Breast epithelium (tissue), 4 donors: ENCODE results near the gene CDH4. TPM values are rescaled to one million over a fixed set of nuclear protein-coding genes. Genes with fewer than 3 reads are reported as not detected.

Experiments used
- DNase-seq, 2 donors: peaks; one replicate each; pipeline ENCODE4 v3.0.0-alpha.2; 2019; ENCODE audit warnings: low spot score in 2 of 2
- H3K27ac ChIP-seq, 2 donors: fragments of 200-600 bp; sonication (generic) in 1 of 2; one replicate each; pipeline ENCODE4 v1.5.1; 2016 to 2019; ENCODE audit warnings: mild to moderate bottlenecking in 1 of 2
- H3K27me3 ChIP-seq, 2 donors: fragments of 200-600 bp; sonication (generic) in 1 of 2; one replicate each; pipeline versions ENCODE4 v1.5.1 to v1.6.0; 2017 to 2019; ENCODE audit warnings: control low read depth in 1 of 2, mild to moderate bottlenecking in 1 of 2
- H3K36me3 ChIP-seq: fragments of 200-600 bp; one replicate; pipeline ENCODE4 v1.5.1; 2019
- H3K4me1 ChIP-seq, 2 donors: fragments of 200-600 bp; sonication (generic); one replicate each; pipeline ENCODE4 v1.5.1; 2016 to 2019; ENCODE audit warnings: control low read depth in 1 of 2
- H3K4me3 ChIP-seq, 3 donors: fragments of 200-600 bp; sonication (generic); 1 replicate in 2 of 3; 2 replicates in 1 of 3; pipeline ENCODE4 v1.5.1; 2016 to 2019; ENCODE audit warnings: mild to moderate bottlenecking in 3 of 3, moderate library complexity in 2 of 3
- H3K9me3 ChIP-seq, 2 donors: fragments of 200-600 bp; sonication (generic) in 1 of 2; one replicate each; pipeline ENCODE4 v1.5.1; 2016 to 2019; ENCODE audit warnings: control low read depth in 1 of 2
- POLR2A ChIP-seq: fragments of 450-650 bp; IDR thresholded peaks from one replicate; pipeline ENCODE4 v1.6.1; 2016; ENCODE audit warnings: antibody characterized with exemption, mild to moderate bottlenecking, moderate library complexity
- POLR2AphosphoS5 ChIP-seq, 3 donors: sonication (generic); formaldehyde crosslinking; IDR thresholded peaks; one replicate each; pipeline ENCODE4 v1.6.1; 2017; ENCODE audit warnings: antibody characterized with exemption in 3 of 3
- intact Hi-C: fragments of 100-400 bp; cut with DNase I; formaldehyde crosslinking; loops from one replicate; pipeline ENCODE4 v1.15.1; 2023; ENCODE audit warnings: low total_unique reads
- total RNA-seq, 3 donors: library from RNA; depleted of rRNA; stranded (reverse); fragments of >200 nt; gene quantifications; one replicate each; pipeline ENCODE4 v1.1.0, GENCODE V29; 2016
- TF ChIP-seq, protein P1 (sequence below), 3 donors: fragments of 450-650 bp; IDR thresholded peaks; one replicate each; pipeline ENCODE4 v1.5.1; 2016 to 2017; ENCODE audit warnings: antibody characterized with exemption in 3 of 3, mild to moderate bottlenecking in 3 of 3, moderate library complexity in 3 of 3

Gene CDH4
- total RNA-seq, 3 donors from 2014 or later = under 0.01 TPM; not detected in 2

DNA sequence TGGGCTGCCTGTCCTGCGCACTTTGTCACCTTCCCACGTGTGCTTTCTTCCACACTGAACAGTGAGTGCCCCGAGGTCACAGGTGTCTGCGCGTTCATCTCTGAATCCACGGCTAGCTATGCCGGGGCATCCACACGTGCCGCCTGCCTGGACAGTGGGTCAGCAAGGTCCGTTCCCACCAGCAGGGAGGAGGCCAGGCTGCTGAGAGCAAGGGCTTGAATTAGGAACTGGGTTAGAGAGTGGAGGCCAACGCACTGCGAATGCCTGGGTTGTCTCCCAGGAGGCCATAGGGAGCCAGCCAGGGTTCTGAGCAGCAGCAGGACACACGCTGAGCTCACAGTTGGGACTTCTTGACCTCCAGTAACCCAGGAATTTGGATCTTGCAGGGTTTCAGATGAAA, 565.5 kb downstream of the CDH4 start:
- Histone ChIP-seq H3K36me3 (no peaks in the 10 kb centered on the region), H3K4me1 (no peaks in the 10 kb centered on the region), H3K4me3 (no peak overlapping the region), H3K9me3 (no peaks in the 10 kb centered on the region), H3K27me3 (peaks cover 0 to 17% of the 10 kb centered on the region in 2 donors), H3K27ac (no peak overlapping the region)
- no peak for DNase-seq
- intact Hi-C loops = no loop called here
- TF ChIP-seq, protein P1, sequence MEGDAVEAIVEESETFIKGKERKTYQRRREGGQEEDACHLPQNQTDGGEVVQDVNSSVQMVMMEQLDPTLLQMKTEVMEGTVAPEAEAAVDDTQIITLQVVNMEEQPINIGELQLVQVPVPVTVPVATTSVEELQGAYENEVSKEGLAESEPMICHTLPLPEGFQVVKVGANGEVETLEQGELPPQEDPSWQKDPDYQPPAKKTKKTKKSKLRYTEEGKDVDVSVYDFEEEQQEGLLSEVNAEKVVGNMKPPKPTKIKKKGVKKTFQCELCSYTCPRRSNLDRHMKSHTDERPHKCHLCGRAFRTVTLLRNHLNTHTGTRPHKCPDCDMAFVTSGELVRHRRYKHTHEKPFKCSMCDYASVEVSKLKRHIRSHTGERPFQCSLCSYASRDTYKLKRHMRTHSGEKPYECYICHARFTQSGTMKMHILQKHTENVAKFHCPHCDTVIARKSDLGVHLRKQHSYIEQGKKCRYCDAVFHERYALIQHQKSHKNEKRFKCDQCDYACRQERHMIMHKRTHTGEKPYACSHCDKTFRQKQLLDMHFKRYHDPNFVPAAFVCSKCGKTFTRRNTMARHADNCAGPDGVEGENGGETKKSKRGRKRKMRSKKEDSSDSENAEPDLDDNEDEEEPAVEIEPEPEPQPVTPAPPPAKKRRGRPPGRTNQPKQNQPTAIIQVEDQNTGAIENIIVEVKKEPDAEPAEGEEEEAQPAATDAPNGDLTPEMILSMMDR (IDR thresholded peaks at IDR 0.05) = no peak
- TF ChIP-seq POLR2A (no peak), POLR2AphosphoS5 (IDR thresholded peaks at IDR 0.05) (no peak)

DNA sequence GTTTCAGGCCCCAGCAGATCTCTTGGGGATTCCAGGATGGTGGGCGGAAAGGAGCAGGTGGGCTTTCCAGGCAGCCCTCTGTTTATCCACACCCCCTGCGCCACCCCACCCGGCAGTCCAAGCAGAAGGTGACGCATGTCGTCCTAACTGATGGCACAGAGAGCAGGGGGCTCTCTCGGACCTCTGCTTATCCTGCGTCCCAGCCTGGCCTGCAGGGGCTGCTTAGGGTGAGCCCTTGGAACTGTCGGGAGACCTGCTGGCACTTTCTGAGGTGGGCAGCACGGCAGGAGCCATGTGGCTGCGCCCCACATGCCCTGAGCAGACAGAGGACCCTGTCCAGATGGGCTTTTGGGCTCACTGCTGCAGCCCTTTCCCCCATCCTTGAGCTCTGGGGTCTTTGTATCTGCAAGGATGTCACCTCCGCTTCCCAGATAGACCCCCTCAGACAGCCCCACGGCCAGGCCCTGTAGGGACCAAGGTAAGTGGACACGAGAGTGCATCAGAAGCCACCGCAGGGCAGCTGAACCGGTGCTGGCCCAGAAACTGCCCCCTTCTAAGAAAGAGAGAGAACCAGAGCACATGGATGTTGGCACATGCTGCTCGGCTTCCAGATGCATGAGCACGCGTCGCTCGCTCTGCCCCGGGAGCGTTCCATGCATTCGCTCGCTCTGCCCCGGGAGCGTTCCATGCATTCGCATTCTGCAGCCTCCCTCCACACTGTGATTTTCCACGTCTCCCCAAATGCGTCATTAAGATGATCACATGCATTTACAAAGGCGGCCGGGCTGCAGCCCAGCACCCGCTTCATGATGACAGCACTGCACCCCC, 566.9 kb downstream of the CDH4 start:
- H3K9me3 ChIP-seq = no peaks in the 10 kb centered on the region
- H3K27me3 ChIP-seq = peaks cover 0 to 6% of the 10 kb centered on the region in 2 donors
- no peaks in the 10 kb centered on the region for H3K36me3 ChIP-seq
- no peak overlapping the region for H3K4me3 ChIP-seq
- no peak for DNase-seq
- H3K4me1 ChIP-seq = no peaks in the 10 kb centered on the region
- intact Hi-C loops = no loop called here
- H3K27ac ChIP-seq = no peak overlapping the region
- no peak for TF ChIP-seq POLR2AphosphoS5 (IDR thresholded peaks at IDR 0.05)
- TF ChIP-seq, protein P1 (IDR thresholded peaks at IDR 0.05) = no peak
- no peak for TF ChIP-seq POLR2A

DNA sequence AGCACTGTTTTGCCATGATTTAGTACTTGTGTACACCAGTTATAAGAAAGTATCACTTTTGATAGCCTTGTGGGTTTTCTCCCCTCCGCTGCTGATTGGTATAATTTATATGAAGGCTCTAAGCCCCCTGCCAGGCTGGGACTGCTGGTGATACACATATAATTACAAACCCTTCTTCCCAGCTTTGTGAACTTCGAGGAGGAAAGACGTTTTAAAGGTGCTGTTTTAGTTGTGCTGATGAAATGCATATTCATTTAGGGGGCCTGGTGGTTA, 567.4 kb downstream of the CDH4 start:
- H3K27me3 ChIP-seq = peaks cover 0 to 6% of the 10 kb centered on the region in 2 donors
- DNase-seq = no peak
- H3K36me3 ChIP-seq = no peaks in the 10 kb centered on the region
- no peaks in the 10 kb centered on the region for H3K9me3 ChIP-seq
- TF ChIP-seq, protein P1 (IDR thresholded peaks at IDR 0.05) = no peak
- no peak overlapping the region for H3K27ac ChIP-seq
- no peaks in the 10 kb centered on the region for H3K4me1 ChIP-seq
- no peak overlapping the region for H3K4me3 ChIP-seq
- intact Hi-C loops = no loop called here

GRCh38 chr20:61819921-61820825, 568.1 kb downstream of the CDH4 start:
- DNase-seq = no peak
- H3K27me3 ChIP-seq = peaks cover 0 to 6% of the 10 kb centered on the region in 2 donors
- H3K27ac ChIP-seq = no peak overlapping the region
- intact Hi-C loops = no loop called here
- no peaks in the 10 kb centered on the region for H3K4me1 ChIP-seq
- TF ChIP-seq, protein P1 (IDR thresholded peaks at IDR 0.05) = no peak
- no peak for TF ChIP-seq POLR2A
- TF ChIP-seq POLR2AphosphoS5 (IDR thresholded peaks at IDR 0.05) = no peak
- no peak overlapping the region for H3K4me3 ChIP-seq
- H3K36me3 ChIP-seq = no peaks in the 10 kb centered on the region
- no peaks in the 10 kb centered on the region for H3K9me3 ChIP-seq

DNA sequence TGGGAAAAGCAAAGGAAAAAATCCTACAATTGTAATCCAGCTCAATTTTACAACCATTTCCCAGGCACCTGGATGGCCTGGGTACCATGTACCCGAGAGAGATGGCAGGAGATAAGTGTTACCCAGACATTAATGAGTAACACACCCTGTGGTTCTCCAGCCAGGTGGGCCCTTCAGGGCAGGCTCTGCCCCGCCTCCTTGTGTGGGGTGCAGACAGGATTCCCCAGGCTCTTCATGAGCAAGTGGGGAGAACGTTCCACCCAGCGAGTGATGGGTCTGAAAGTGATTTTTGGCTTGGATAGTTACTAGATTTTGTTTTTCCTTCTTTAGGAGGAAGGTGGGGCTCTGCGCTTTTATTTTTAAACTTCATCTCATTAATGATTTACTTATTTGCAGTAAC, 569.7 kb downstream of the CDH4 start:
- intact Hi-C loops = no loop called here
- Histone ChIP-seq H3K4me3 (no peak overlapping the region), H3K27ac (no peak overlapping the region), H3K36me3 (no peaks in the 10 kb centered on the region), H3K9me3 (no peaks in the 10 kb centered on the region), H3K4me1 (no peaks in the 10 kb centered on the region), H3K27me3 (peaks cover 0 to 6% of the 10 kb centered on the region in 2 donors)
- no peak for DNase-seq
- no peak for TF ChIP-seq POLR2A
- no peak for TF ChIP-seq POLR2AphosphoS5 (IDR thresholded peaks at IDR 0.05)
- TF ChIP-seq, protein P1 (IDR thresholded peaks at IDR 0.05) = no peak
